Stimulated activated CD4-positive, alpha-beta T cell treated with anti-CD3 and anti-CD28 coated beads, Interleukin-12 subunit alpha, Interleukin-12 subunit beta, amount 100 ng/mL, for 48 hours (primary cell): ENCODE results near the gene JMJD8.

ENCODE experiments used
- DNase-seq, 3 donors: peaks; one replicate each; pipeline ENCODE4 v3.0.0-alpha.2; 2020; ENCODE audit warnings: low read depth in 2 of 3, low spot score in 1 of 3

JMJD8 gene, protein sequence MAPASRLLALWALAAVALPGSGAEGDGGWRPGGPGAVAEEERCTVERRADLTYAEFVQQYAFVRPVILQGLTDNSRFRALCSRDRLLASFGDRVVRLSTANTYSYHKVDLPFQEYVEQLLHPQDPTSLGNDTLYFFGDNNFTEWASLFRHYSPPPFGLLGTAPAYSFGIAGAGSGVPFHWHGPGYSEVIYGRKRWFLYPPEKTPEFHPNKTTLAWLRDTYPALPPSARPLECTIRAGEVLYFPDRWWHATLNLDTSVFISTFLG

DNA sequence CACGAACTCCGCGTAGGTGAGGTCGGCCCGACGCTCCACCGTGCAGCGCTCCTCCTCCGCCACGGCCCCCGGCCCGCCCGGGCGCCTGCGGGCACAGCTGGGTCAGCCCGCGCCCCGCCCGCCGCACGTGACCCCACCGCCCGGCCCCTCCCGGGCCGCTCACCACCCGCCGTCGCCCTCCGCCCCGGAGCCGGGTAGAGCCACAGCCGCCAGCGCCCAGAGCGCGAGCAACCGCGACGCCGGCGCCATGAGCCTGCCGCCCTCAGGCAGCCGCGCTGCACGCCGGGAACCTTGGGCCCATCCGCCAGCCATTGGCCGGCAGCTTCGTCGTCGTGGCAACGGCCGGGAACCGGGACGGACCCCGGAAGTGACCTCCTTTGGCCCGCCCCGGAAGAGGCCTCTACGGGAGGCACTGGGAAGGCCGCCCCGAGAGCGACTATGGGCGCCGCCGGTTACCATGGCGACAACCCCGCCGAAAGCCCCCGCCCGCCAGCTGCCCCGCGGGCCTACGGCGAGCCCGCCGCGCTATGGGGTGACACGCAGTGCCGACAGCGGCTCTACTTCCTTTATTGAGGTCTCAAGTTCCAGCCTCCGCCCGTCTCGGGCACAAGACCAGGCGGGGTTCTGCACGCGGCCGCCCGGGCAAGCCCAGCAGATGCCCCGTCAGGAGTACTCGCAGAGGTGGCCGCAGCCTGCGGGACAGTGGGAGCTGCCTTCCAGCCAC, at the start of gene JMJD8:
TSS of gene JMJD8 (minus strand) at position 264 of the 724 bp plus-strand sequence. CDS start at position 249, 15 bp downstream.
- DNase-seq: peak; percentile 93 to 98 (median 93)

DNA sequence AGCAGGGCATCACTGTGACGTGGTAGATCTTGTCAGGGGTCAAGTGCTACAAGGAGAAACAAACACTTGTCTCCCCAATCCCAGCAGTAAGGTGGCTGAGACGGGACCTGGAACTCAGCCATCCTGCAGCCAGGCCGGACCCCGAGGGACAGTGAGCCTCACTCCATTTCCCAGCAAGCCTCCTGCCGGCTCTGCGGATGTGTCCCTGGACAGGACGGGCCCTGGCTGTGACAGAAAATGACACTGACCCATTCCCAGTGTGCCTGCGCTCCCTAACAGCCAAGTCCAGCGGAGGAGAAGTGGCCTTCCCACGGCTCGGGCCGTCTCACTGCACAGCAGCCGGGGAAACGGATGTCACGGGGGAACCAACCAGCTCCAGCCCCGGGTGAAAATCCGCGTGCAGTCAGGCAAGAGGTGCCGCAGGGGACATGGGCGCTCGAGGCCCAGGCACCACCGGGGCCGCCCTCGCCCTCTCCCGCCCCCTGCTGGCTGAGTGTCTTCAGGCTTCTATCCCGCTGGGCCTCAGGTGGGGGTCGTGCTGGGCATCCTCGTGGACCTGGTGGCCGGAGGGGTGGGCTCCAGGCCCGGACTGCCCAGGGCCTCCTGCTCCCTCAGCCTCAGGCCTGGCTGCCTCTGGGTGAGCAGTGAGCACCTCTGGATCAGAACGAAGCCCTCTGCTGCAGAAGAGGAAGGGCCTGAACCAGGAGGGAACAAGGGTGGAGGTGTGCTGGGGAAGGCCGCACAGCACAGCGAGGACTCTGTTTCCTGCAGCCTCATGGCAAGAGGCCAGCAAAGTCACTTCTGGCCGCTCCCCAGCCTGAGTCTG, 49.5 kb upstream of the JMJD8 start:
- DNase-seq: no peak

DNA sequence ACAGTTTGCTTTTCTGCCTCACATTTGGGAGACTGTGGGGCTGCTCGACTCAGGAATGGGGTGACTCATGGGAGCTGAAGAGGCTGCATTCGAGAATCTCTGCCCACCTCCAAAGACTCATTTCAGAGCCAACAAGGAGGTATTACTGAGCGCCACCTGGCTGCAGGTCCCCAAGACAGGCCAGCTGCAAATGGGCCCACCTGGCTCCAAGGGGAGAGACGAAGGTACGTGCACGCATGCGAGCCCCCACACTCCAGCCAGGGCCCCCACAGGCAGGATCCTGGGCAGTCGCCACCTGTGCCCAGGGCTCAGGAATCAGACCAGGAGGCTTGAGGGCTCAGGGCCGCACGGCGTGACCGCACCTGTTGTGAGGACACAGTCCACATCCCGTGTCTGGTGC, 48.8 kb upstream of the JMJD8 start:
- no peak for DNase-seq

DNA sequence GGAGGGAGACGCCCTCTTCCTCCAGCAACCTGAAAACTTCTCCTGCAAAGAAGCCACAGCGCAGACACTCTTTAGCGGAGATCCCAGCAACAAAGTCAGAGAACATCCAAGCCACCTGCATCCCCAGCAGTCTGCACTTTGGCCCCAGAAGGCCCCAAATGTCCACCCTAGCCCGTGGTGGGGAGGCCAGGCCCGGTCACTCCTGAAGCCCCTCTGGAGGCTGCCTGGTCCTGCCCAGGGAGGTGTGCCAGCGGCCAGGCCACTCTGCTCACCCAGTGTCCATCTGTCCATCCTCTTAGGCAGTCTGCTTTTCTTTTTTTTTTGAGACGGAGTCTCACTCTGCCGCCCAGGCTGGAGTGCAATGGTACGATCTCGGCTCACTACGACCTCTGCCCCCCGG, 48.2 kb upstream of the JMJD8 start:
- no peak for DNase-seq

DNA sequence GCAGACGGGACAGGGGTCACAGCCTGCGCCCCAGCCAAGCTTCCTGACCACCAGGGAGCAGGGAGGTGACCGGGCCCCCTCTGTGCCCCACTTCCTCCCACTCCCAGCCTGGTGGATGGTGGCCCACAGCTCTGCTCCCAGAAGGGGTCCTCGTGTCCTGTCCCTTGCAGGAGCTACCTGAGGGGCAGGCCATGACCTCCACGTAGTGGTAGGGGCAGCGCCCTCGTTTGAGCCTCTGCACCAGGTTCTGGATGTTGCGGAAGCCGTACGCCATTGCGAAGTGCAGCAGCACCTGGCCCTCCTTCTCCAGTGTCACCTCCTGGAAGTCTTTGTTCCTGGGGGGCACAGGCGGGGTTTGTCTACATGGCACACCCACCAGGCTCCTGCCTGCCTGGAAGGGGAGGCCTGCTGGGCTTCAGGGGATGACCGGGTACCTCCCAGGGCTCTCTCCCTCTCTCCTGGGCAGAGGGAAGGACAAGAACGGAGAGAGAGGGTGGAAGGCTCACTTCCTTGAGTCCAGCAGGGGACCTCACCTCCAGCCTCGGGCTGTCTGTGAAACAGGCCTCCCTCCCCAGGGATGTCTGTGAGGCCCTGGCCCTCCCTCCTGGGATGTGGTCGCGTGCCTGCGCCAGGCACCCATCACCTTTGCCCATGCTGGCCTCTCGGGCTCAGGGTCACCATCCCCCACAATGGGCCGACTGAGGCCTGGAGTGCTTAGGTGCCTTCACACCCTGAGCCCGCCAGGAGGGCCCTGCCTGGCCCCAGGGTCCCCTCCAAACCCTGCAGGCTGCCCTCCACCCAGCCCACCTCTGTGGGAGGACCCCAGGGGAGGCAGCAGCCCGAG, 46.8 kb upstream of the JMJD8 start:
- DNase-seq: no peak

DNA sequence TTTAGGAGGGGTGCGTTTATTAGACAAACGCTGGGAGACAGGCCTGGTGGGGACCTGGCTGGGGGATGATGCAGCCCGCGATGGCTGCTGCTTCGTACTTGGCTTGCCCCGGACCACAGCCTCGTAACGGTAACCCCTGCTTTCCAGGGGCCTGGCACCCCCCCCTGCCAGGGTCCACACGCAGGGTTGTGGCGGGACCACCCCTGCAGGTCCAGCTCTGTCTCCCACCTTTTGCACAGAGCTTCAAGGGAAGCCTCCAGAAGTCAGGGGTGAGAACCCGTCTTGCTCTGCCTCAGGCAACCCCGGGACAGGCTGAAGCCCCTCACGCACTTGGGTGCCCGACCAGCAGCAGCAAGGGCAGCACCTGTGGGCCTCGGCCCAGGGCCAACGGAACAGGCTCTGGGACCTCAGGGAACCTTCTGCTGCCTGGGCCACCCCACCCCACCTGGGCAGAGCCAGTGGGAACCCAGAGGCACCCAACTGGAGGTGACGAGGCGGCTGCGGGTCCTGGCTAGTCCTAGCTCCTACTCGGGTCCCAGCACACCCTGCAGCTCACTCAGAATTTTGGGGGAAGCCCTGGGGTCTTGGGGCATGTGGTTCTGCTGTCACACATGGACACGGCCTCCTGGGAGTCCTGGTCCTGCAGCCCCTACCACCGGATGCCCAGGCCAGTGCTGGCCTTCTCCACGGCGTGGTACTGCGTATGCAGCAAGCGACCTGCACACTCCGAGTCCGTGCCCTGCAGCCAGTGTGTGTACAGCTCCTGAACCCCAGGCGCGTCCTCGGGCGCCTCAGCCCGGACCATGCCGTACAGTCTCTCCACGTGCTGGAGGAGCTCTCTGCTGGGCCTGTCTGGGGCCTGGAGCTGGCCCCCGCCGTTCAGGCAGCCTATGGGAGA, 45.9 kb upstream of the JMJD8 start:
- no peak for DNase-seq

DNA sequence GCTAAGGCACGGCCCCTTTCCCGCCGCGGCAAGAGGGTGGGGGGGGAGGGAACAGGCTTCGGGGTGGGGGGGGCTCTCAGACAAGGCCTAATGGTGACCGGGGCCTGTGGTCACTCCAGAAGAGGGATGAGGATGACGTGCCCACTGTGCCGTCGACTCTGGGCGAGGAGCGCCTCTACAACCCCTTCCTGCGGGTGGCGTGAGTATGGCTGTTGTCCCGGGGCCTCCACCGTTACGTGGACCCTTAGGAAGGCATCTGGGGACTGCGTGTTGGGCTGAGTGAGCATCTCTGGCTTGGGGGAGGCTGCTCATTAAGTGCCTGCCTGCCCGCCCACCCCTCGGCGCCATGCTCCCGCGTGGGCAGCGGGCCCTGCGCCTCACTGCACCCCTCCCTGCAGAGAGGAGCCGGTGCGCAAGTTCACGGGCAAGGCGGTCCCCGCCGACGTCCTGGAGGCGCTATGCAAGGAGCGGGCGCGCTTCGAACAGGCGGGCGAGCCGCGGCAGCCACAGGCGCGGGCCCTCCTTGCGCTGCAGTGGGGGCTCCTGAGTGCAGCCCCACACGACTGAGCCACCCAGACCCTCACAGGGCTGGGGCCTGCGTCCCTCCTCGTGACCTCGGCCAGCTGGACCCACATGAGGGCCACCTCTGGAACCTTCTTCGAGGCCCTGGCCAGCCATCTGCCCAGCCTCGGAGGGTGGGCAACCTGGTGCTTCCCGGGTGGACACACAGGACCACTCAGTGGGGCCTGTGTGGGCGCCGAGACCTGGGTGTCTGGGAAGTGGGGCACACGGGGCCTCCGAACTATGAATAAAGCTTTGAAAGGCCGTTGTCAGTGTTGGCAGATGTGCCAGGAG, 45.0 kb upstream of the JMJD8 start:
- no peak for DNase-seq

DNA sequence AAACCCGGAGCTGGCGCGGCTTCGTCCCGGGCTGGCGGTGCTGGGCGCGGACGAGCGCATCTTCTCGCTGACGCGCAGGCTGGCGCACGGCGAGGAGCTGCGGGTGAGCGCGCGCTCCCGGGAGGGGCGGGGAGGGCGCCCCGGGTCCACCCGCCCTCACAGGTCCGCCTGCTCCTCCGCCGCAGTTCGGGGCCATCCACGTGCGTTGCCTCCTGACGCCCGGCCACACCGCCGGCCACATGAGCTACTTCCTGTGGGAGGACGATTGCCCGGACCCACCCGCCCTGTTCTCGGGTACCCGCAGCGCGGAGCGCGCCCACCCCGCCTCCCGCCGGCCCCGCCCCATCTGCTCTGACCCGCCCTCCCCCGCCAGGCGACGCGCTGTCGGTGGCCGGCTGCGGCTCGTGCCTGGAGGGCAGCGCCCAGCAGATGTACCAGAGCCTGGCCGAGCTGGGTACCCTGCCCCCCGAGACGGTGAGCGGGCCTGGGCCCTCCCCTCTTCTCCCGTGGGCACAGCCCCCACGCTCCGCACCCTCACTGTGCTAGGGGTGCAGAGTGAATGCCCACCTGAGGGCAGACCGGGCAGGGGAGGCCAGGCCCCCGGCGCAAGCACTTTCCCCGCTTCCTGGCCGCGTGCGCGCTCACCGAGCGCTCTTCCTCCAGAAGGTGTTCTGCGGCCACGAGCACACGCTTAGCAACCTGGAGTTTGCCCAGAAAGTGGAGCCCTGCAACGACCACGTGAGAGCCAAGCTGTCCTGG, 44.2 kb upstream of the JMJD8 start:
- peak in 1 of 3 donors; percentile 56 for DNase-seq

DNA sequence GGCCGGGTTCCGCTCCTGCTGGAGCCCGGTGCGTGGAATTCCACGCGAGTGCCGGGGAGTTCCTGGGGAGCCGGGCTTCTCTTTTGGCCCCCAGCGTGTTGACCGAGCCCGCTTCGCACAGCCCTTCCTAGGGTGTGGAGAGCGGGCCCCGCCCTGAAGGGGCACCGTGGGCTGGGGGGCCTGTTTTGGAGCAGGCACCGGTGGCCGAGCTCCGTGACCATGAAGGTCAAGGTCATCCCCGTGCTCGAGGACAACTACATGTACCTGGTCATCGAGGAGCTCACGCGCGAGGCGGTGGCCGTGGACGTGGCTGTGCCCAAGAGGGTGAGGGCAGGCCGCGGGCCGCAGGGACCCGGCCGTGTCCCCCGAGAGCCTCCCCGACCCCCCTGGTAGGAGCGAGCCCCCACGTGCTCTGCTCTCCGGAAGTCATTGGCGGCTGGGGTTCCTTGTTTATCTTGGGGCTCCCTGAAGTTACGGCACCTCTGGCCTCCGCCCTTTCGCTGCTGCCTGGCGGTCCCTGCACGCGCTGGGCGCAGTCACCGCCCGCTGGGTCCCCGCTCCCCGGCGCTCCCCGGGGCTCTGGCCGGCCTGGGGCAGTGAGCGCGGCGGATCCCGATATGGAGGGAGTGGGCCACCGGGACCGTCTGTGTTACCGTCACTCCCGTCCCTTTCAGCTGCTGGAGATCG, 43.3 kb upstream of the JMJD8 start:
- DNase-seq: no peak

DNA sequence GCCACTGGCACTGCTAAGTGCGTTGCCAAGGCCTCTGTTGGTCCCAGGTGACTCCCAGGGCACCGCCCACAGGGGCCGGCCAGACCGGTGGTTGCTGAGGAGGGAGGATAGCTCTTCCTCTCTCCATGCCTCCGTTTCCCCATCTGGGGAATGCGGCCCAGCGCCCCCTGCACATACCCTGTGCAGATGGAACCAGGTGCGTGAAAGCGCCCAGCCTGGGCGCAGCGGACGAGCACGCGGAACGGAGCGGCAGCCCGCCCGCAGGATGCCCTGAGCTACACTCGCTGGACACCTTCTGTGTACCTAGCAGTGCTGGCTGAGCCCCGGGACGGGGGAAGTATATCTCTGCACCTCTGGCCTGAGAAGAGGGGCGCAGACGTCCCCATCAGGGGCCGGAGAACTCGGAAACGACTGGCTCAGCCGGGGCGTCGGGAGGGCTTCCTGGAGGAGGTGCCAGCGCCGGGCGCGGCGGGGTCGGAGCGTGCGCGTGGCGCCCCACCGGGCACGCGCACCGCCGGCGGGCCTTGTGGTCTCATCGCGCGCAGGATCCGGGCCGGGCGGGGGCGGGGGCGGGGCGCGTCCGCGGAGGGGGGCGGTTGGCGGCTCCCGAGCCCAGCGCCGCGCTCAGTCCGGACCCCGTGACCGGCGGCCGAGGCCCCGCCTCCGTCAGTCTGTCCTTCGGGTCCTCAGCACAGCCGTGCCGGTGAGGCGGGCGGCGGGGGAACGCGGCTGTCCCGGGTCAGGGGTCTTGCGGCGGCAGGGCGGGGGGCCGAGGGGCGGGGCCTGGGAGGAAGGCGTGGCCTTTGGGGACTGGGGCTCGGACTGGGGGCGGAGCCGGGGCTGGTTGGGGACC, 42.5 kb upstream of the JMJD8 start, which contains the start of the genes CCDC78 and HAGHL:
TSS of gene CCDC78 (minus strand) at position 6 of the 853 bp plus-strand sequence. CDS start 76 bp downstream, outside the sequence.
TSS of gene HAGHL (plus strand) at position 669 of the 853 bp plus-strand sequence. CDS start 404 bp downstream, outside the sequence.
- DNase-seq: no peak

DNA sequence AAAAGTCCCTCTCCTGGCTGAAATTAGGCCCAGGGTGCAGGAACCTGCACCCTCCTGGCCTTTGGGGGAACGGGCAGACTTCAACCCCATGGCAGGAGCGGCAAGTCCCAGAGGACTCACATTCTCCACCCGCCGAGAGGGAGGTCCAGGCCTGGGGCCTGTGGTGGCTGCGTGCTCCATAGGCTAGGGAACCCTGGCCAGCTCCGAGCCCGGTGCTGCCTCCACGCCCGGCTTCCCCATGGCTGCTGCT, 42.0 kb upstream of the JMJD8 start:
- DNase-seq: no peak

DNA sequence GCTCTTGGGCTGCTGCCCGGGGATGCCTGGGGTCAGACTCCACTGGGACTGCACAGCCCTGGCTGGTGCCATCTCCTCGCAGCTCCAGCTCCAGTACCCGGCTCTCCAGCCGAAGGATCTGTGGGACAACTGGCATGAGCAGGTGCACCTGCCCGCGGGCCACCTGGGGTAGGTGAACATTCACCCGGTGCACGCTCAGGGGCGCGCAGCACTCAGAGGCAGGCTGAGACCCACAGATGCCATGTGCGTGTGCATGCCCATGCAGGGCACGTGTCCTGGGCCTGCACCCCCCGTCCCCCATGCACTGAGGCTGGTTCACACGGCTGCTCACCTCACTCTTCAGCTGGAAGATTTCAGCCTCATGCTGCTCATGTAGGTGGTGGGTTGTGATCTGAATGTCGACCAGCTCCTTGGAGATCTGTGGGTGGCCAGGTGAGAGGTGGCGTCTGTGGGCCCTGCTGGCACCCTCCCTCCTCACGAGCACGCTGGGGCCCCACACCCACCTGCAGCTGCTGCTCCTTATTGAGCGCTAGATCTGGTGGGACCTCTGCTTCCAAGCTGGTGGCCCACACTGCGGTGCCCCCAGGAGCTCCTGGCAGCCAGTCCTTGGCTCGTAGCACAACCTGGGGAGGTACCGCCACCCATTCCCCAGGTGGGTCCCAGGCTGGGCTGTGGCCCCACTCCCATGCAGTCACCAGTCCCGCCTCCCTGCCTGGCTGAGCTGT, 41.5 kb upstream of the JMJD8 start:
- no peak for DNase-seq

DNA sequence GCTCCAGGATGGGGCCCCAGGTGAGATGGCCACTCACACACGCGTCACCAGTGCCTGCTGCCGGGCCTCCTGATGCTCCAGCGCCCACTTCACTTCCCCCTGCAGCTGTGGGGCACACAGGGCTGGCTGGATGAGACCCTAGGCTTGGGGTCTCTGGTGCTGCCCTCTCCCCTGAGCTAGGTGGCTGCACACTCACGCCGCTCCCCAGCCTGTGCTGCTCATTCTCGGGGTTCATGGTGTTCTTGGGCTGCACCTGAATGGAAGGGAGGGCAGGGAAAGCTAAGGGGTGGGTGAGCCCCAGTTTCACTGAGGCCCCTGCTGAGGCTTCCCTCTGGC, 40.9 kb upstream of the JMJD8 start:
- DNase-seq: no peak

DNA sequence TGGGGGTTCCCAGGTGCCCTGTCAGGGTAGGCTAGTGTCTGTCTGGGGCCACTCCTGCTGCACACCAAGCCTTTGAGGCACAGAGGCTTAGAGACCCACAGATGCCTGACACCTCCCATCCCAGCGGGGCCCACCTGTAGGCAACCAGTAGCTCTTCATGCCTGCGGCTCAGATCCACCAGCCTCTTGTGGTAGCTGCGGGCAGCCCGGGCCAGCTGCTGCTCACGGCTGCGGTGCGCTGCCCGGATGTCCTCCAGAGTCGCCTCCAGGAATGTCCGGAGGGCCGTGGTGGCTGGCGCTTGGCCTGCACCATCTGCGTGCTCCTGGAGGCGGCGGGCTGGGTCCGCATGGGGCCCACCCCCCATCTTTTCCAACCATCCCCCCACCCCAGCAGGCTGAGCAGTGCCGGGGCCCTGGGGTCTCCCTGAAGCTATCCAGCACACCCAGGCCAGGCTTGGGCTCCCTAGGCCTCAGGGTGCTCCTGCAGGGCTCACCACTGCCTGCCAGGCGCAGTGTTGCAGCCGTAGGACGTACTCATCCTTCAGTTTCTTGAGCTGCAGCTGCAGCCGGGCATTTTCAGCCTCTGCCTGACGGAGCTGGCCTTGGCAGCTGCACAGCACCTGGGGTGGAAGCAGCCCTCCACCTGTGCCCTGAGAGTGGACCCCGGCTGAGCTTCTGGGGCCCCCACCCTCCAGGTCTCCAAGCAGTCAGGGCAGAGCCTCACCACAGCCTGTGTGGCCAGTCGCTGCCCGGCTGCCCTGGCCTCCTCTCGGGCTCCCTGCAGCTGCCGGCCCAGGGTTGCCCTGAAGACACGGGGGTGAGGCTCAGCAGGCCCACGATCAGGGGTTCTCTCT, 40.3 kb upstream of the JMJD8 start:
- DNase-seq: no peak

DNA sequence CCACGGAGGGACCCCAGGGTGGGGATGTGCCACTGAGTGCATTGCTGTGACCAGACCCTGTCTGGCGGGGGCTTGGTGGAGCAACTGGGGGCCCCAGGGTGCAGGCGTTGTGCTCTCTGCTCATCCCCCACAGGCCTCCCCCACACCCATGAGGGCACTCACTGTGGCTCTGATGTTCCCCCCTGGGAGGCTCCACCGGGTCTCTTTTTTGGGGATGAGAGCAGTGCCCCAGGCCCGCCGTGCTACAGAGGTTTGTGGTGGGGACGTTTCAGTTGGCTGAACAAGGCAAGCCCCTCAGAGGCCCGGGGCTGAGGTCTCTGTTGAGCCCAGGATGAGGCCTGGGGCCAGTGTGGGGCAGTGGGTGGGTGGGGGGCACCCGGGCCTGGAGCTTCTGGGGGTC, 39.6 kb upstream of the JMJD8 start:
- no peak for DNase-seq
